Heart right ventricle (tissue), 16 donors: ENCODE measurements around the gene ACBD4. TPM values are rescaled to one million over a fixed set of nuclear protein-coding genes. Genes with fewer than 3 reads are reported as not detected.

Source experiments
- ATAC-seq, 8 donors: fragments of 200-7000 bp; cut with Tn5 transposase; one replicate each; pipeline ENCODE4 v1.9.1; 2020; ENCODE audit warnings: mild to moderate bottlenecking in 8 of 8, moderate library complexity in 8 of 8, moderate number of reproducible peaks in 1 of 8
- DNase-seq, 2 donors: peaks; one replicate each; pipeline ENCODE4 v3.0.0-alpha.2; 2020
- H3K27ac ChIP-seq, 10 donors: fragments of 200-600 bp; sonication (generic) in 2 of 10; one replicate each; pipeline versions ENCODE4 v1.5.0 to v1.8.0; 2020 to 2022; ENCODE audit warnings: mild to moderate bottlenecking in 3 of 10
- H3K27me3 ChIP-seq, 7 donors: fragments of 200-600 bp; one replicate each; pipeline ENCODE4 v1.8.0; 2021 to 2022; ENCODE audit warnings: mild to moderate bottlenecking in 2 of 7
- H3K36me3 ChIP-seq, 9 donors: fragments of 200-600 bp; sonication (generic) in 1 of 9; one replicate each; pipeline versions ENCODE4 v1.5.0 to v1.8.0; 2020 to 2022; ENCODE audit warnings: mild to moderate bottlenecking in 2 of 9
- H3K4me1 ChIP-seq, 9 donors: fragments of 200-600 bp; sonication (generic) in 1 of 9; one replicate each; pipeline versions ENCODE4 v1.5.0 to v1.8.0; 2020 to 2022; ENCODE audit warnings: mild to moderate bottlenecking in 4 of 9
- H3K4me3 ChIP-seq, 10 donors: fragments of 200-600 bp; sonication (generic) in 2 of 10; one replicate each; pipeline versions ENCODE4 v1.5.0 to v1.8.0; 2020 to 2022; ENCODE audit warnings: mild to moderate bottlenecking in 7 of 10, moderate library complexity in 2 of 10
- H3K9me3 ChIP-seq, 11 donors: fragments of 200-600 bp in 10 of 11; sonication (generic) in 2 of 11; one replicate each; pipeline versions ENCODE4 v1.5.0 to v1.8.0; 2013 to 2022; ENCODE audit warnings: mild to moderate bottlenecking in 2 of 11, control low read depth in 1 of 11, moderate library complexity in 1 of 11
- WGBS, 2 donors: extraction: QIAGEN DNeasy Blood & Tissue Kit; methylation state at CpG; one replicate each; pipeline ENCODE4 v1.1.7; 2013; ENCODE audit warnings: inconsistent platforms in 1 of 2; 5-methylcytosine and 5-hydroxymethylcytosine counted together
- intact Hi-C, 10 donors: fragments of 100-400 bp; cut with DNase I; formaldehyde crosslinking; loops; one replicate each; pipeline versions ENCODE4 v1.11.1 to v1.14.2; 2022
- microRNA-seq, 2 donors: library from miRNA; unstranded; fragments of <30 nt; microRNA quantifications; one replicate each; pipeline ENCODE4 v1.2.0, GENCODE V29; 2021
- polyA plus RNA-seq, 2 donors: library from polyadenylated mRNA; stranded (reverse); fragments of 200-250 nt; gene quantifications; one replicate each; pipeline ENCODE4 v1.2.3, GENCODE V29; 2013
- total RNA-seq, 10 donors: library from RNA; stranded (reverse); fragmentation: NEBNext Ultra II Directional in 3 of 10; extraction: Animal tissue kit (Norgen Biotek cat#: 25700) in 3 of 10; gene quantifications; one replicate each; pipeline versions ENCODE4 v1.2.1 to v1.2.4, GENCODE V29; 2021 to 2023
- TF ChIP-seq, protein P1 (sequence below), 9 donors: fragments of 200-600 bp; sonication (generic) in 2 of 9; IDR thresholded peaks; one replicate each; pipeline versions ENCODE4 v1.5.0 to v1.8.0; 2021 to 2022; ENCODE audit warnings: antibody characterized with exemption in 9 of 9, mild to moderate bottlenecking in 5 of 9, moderate library complexity in 1 of 9
- donor health status: Arrhythmogenic right ventricular cardiomyopathy.
- donor health status: ischemic (EF 13 %, LVEDD 7.1; RV severe dilation, severe dysfunction).
- donor health status: healthy with polysubstance abuse.
- donor health status: DM: no; HTN: yes; CAD: no.
- donor health status: DM: no; HTN: no; CAD: no.
- donor health status: ischemic (EF 25% LVEDD 6.9; RV normal size, moderate dysfunction).
- donor health status: ischemic (EF 25% LVEDD 5.7; RV mildly dilated, moderate dysfunction).
- donor health status: healthy.
- donor health status: DM: yes; HTN: yes; CAD: no.
- donor health status: Ischemic cardiomyopathy.
- donor health status: ischemic (EF 35%, LVEDD 5.7; RV mildly dilated, moderate dysfunction).
- donor health status: nonischemic (EF 11% LVEDD 7.7; RV severe dilation, severe dysfunction).
- donor health status: DM: yes; HTN: yes; CAD: no.
- donor health status: PGD.
- donor health status: ischemic (EF 29% LVEDD 5.4; RV normal size, mild dysfunction).
- donor health status: nonischemic (EF 23%, LVEDD 6.1; RV moderate dilation, normal function).

Gene ACBD4
- total and polyA plus RNA-seq, 12 donors, result 4.2 to 16.7 (median 7.3) TPM

DNA sequence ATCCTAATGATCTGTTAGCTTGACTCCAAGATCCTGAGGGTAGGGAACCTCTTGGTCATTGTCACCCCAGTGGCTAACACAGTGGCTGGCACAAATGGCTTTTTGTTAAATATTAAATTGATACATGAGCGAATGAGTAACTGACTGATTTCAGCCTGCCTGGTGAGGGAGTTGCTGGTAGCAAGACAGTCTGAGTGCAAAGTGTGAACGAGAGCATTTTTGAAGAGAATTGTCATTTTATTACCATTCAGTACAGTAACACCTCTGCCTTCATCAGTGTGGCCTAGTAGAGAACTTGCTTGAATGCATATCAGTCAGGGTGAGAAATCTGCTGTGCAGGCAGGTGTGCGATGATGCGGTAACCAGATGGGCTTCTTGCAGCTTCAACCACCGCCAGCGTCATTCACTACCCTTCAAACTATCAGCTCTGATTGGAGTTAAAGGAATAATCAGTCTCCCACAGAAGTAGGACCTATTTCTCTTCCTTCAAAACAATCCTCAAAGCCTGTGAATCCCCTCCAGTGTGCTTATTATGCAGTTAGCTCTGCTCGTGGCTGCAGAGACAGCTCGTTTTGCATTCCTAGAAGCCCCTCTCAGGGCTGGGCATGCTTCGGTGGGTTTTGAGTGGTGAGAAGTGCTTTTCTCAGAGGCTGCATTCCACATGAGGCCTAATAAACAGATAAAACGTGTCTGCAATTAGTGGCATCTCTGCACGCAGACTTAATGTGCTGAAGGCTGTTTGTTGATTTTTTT lies 55.2 kb downstream of the ACBD4 start:
- 74 to 79% methylated on average over 11 of the region's 11 CpGs for WGBS, 2 donors
- ATAC-seq, result no peak
- intact Hi-C loops, result loop anchor here in 2 of 10 donors (10.0 kb wide), 1 partner anchor 266 kb away; no protein-coding TSS in a partner anchor

More for the DNA sequence above, 55.2 kb downstream of the ACBD4 start:
- Histone ChIP-seq H3K4me1 (no peaks in the 10 kb centered on the region), H3K9me3 (no peaks in the 10 kb centered on the region), H3K36me3 (no peaks in the 10 kb centered on the region), H3K4me3 (no peak overlapping the region), H3K27ac (no peak overlapping the region), H3K27me3 (no peaks in the 10 kb centered on the region)
- DNase-seq, result no peak
- TF ChIP-seq, protein P1, sequence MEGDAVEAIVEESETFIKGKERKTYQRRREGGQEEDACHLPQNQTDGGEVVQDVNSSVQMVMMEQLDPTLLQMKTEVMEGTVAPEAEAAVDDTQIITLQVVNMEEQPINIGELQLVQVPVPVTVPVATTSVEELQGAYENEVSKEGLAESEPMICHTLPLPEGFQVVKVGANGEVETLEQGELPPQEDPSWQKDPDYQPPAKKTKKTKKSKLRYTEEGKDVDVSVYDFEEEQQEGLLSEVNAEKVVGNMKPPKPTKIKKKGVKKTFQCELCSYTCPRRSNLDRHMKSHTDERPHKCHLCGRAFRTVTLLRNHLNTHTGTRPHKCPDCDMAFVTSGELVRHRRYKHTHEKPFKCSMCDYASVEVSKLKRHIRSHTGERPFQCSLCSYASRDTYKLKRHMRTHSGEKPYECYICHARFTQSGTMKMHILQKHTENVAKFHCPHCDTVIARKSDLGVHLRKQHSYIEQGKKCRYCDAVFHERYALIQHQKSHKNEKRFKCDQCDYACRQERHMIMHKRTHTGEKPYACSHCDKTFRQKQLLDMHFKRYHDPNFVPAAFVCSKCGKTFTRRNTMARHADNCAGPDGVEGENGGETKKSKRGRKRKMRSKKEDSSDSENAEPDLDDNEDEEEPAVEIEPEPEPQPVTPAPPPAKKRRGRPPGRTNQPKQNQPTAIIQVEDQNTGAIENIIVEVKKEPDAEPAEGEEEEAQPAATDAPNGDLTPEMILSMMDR (IDR thresholded peaks at IDR 0.05), result no peak

Small RNAs within 50 kb of the gene (microRNA-seq; reads per million reads assigned to microRNA genes)
- 0.51 to 1.2 reads per million in 2 donors for gene MIR6784

Other genes starting within 250 kb of the ACBD4 start
- gene EFTUD2, start 236.2 kb upstream of the ACBD4 start, total RNA-seq, result 10 to 100 TPM; 52.3 to 78.2 (median 62.9) TPM
- gene EFTUD2, start 236.2 kb upstream of the ACBD4 start, polyA plus RNA-seq, result 10 to 100 TPM; 21.6 to 54.5 TPM
- 1 to 10 TPM; 3.1 to 8.6 (median 7.4) TPM for gene GFAP, start 220.2 kb upstream of the ACBD4 start, total RNA-seq
- 1 to 10 TPM; 2.1 to 6.1 TPM for gene GFAP, start 220.2 kb upstream of the ACBD4 start, polyA plus RNA-seq
- gene KIF18B, start 187.9 kb upstream of the ACBD4 start, total RNA-seq, result 1 to 10 TPM in 3 of 10 donors, under 1 TPM in 6, not detected in 1; 0.11 to 4.3 (median 0.20) TPM
- under 1 TPM; 0.04 to 0.80 TPM for gene KIF18B, start 187.9 kb upstream of the ACBD4 start, polyA plus RNA-seq
- gene C1QL1, start 167.4 kb upstream of the ACBD4 start, total RNA-seq, result 10 to 100 TPM in 2 of 10 donors, 1 to 10 TPM in 5, under 1 TPM in 3; 0.37 to 25.6 (median 1.1) TPM
- 10 to 100 TPM in 1 of 2 donors, 1 to 10 TPM in 1; 2.2 to 12.7 TPM for gene C1QL1, start 167.4 kb upstream of the ACBD4 start, polyA plus RNA-seq
- 10 to 100 TPM; 28.1 to 46.2 (median 32.7) TPM for gene DCAKD, start 84.1 kb upstream of the ACBD4 start, total RNA-seq
- 10 to 100 TPM; 21.1 to 22.9 TPM for gene DCAKD, start 84.1 kb upstream of the ACBD4 start, polyA plus RNA-seq
- 100 to 1,000 TPM in 1 of 10 donors, 10 to 100 TPM in 9; 60.6 to 110 (median 74.4) TPM for gene NMT1, start 74.4 kb upstream of the ACBD4 start, total RNA-seq
- 10 to 100 TPM; 40.9 to 68.5 TPM for gene NMT1, start 74.4 kb upstream of the ACBD4 start, polyA plus RNA-seq
- gene PLCD3, start 3.2 kb upstream of the ACBD4 start, total RNA-seq, result 100 to 1,000 TPM in 9 of 10 donors, 10 to 100 TPM in 1; 87.2 to 188 (median 115) TPM
- 10 to 100 TPM; 44.6 to 72.3 TPM for gene PLCD3, start 3.2 kb upstream of the ACBD4 start, polyA plus RNA-seq
- 10 to 100 TPM; 17.0 to 37.4 (median 20.1) TPM for gene HEXIM1, start 12.8 kb downstream of the ACBD4 start, total RNA-seq
- gene HEXIM1, start 12.8 kb downstream of the ACBD4 start, polyA plus RNA-seq, result 10 to 100 TPM in 1 of 2 donors, 1 to 10 TPM in 1; 8.4 to 11.0 TPM
- gene HEXIM2, start 26.2 kb downstream of the ACBD4 start, total RNA-seq, result 10 to 100 TPM in 1 of 10 donors, 1 to 10 TPM in 9; 4.6 to 10.3 (median 6.3) TPM
- 1 to 10 TPM; 3.0 to 6.4 TPM for gene HEXIM2, start 26.2 kb downstream of the ACBD4 start, polyA plus RNA-seq
- 10 to 100 TPM in 5 of 10 donors, 1 to 10 TPM in 5; 6.3 to 28.7 (median 9.8) TPM for gene FMNL1, start 86.2 kb downstream of the ACBD4 start, total RNA-seq
- gene FMNL1, start 86.2 kb downstream of the ACBD4 start, polyA plus RNA-seq, result 10 to 100 TPM in 1 of 2 donors, 1 to 10 TPM in 1; 5.3 to 11.1 TPM
- under 1 TPM in 2 of 10 donors, not detected in 8; 0.13 to 0.16 TPM for gene SPATA32, start 126.4 kb downstream of the ACBD4 start, total RNA-seq
- not detected for gene SPATA32, start 126.4 kb downstream of the ACBD4 start, polyA plus RNA-seq
- 10 to 100 TPM in 9 of 10 donors, 1 to 10 TPM in 1; 6.7 to 24.1 (median 12.6) TPM for gene MAP3K14, start 181.3 kb downstream of the ACBD4 start, total RNA-seq
- gene MAP3K14, start 181.3 kb downstream of the ACBD4 start, polyA plus RNA-seq, result 10 to 100 TPM in 1 of 2 donors, 1 to 10 TPM in 1; 7.9 to 15.9 TPM